ENCODE results near the gene PHLDB2. TPM values are rescaled to one million over a fixed set of nuclear protein-coding genes. Genes with fewer than 3 reads are reported as not detected.
A peak's percentile ranks its signal among the peaks of the same experiment; 100 is the strongest.

The PHLDB2 gene
- total and polyA plus RNA-seq, 2 of the 8 experiments (the other 6 are each of a cell fraction or from before 2014, with no cell fraction given), result 5.8 to 22.6 TPM

GRCh38 chr3:112000966-112001365, 141.9 kb downstream of the PHLDB2 start:
- Histone ChIP-seq H3K14ac (ENCODE audit: insufficient read length) (no peak overlapping the region), H3K27me3 (replicated peaks in 1 of 4; ENCODE audit: control insufficient read depth in 3 of 4, extremely low read depth in 1 of 4, insufficient read depth in 3 of 4, low read length in 3 of 4) (peaks cover 1 to 22% (median 9%) of the 10 kb centered on the region in 4 experiments; a peak in 4 of 7 replicates), H3K36me3 (ENCODE audit: control insufficient read depth in 2 of 4, insufficient read depth in 4 of 4, low read length in 3 of 4) (peaks cover 0 to 3% (median 1%) of the 10 kb centered on the region in 4 experiments; a peak in 3 of 8 replicates), H4K8ac (ENCODE audit: extremely low read depth, insufficient read depth, low read length) (no peak overlapping the region), H3K56ac (replicated peaks; ENCODE audit: insufficient read length, low read depth, low read length) (no peak overlapping the region), H3K4me2 (ENCODE audit: insufficient read depth in 1 of 2, low read depth in 2 of 2, low read length in 2 of 2) (peak overlapping the region; percentile 40 to 92; a peak in 3 of 4 replicates), H3K79me2 (ENCODE audit: control insufficient read depth in 1 of 2, insufficient read depth in 2 of 2, low read length in 2 of 2) (no peaks in the 10 kb centered on the region), H3K4me3 (ENCODE audit: extremely low read depth in 1 of 4, insufficient read depth in 2 of 4, low read depth in 3 of 4, low read length in 4 of 4) (peak overlapping the region in 1 of 4 experiments; percentile 70; a peak in 3 of 8 replicates), H2AK5ac (ENCODE audit: low read depth, low read length) (no peak overlapping the region), H2BK5ac (ENCODE audit: low read depth, low read length) (no peak overlapping the region), H2BK12ac (ENCODE audit: low read depth, low read length) (no peak overlapping the region), H3K4ac (replicated peaks; ENCODE audit: insufficient read length, low read depth, low read length) (no peak overlapping the region), H3K27ac (ENCODE audit: low read depth, low read length) (no peak overlapping the region), H3K18ac (ENCODE audit: extremely low read depth, low read length) (no peak overlapping the region), H4K91ac (replicated peaks; ENCODE audit: insufficient read length, low read length) (no peak overlapping the region), H3K9me3 (ENCODE audit: insufficient read depth in 2 of 2, low read depth in 1 of 2, low read length in 1 of 2) (no peaks in the 10 kb centered on the region), H2AFZ (ENCODE audit: low read length) (no peak overlapping the region), H4K20me1 (replicated peaks in 1 of 2; ENCODE audit: control insufficient read depth in 1 of 2, insufficient read depth in 2 of 2, low read length in 2 of 2) (peaks cover 3% of the 10 kb centered on the region in 2 experiments), H4K5ac (ENCODE audit: insufficient read length, low read depth, low read length) (no peak overlapping the region), H3K4me1 (replicated peaks in 1 of 4; ENCODE audit: control insufficient read depth in 3 of 4, insufficient read depth in 4 of 4, low read length in 3 of 4) (peaks cover 3 to 10% (median 6%) of the 10 kb centered on the region in 4 experiments; a peak in 5 of 7 replicates), H3K79me1 (ENCODE audit: low read depth, low read length) (no peaks in the 10 kb centered on the region), H2BK20ac (ENCODE audit: low read length) (no peak overlapping the region), H3K23ac (ENCODE audit: insufficient read length) (no peak overlapping the region), H2BK120ac (replicated peaks; ENCODE audit: low read depth, low read length) (no peak overlapping the region), H2BK15ac (ENCODE audit: low read length) (no peak overlapping the region), H3K23me2 (ENCODE audit: low read depth, low read length) (peaks cover 12% of the 10 kb centered on the region), H3K9ac (replicated peaks in 1 of 4; ENCODE audit: extremely low read depth in 1 of 4, low read depth in 3 of 4, low read length in 3 of 4) (no peak overlapping the region)
- no peak for FAIRE-seq
- TF ChIP-seq KDM1A (IDR thresholded peaks at IDR 0.05; ENCODE audit: borderline replicate concordance, low read length) (no peak), RBBP5 (IDR thresholded peaks at IDR 0.05; ENCODE audit: borderline replicate concordance, low read depth, low read length) (no peak), ASH2L (IDR thresholded peaks at IDR 0.05; ENCODE audit: low read length) (no peak), NRF1 (IDR thresholded peaks at IDR 0.05; ENCODE audit: low read depth, low read length) (no peak), EGR1 (IDR thresholded peaks at IDR 0.05; ENCODE audit: borderline replicate concordance, low read depth, low read length) (no peak), EZH2 (IDR thresholded peaks at IDR 0.05; ENCODE audit: low read depth, low read length, severe bottlenecking) (no peak), SUZ12 (IDR thresholded peaks at IDR 0.05; ENCODE audit: low read length) (no peak), CHD1 (IDR thresholded peaks at IDR 0.05; ENCODE audit: low read depth, low read length) (no peak), TAF1 (IDR thresholded peaks at IDR 0.05; ENCODE audit: low read depth, low read length) (no peak), JUND (IDR thresholded peaks at IDR 0.05; ENCODE audit: low read length) (no peak), HDAC6 (IDR thresholded peaks at IDR 0.05; ENCODE audit: low read depth, low read length) (no peak), RFX5 (IDR thresholded peaks at IDR 0.05; ENCODE audit: borderline replicate concordance, low read depth, low read length) (no peak), RXRA (IDR thresholded peaks at IDR 0.05; ENCODE audit: insufficient read depth, low read depth, low read length) (no peak), SRF (IDR thresholded peaks at IDR 0.05; ENCODE audit: low read depth, low read length) (no peak), CEBPB (IDR thresholded peaks at IDR 0.05; ENCODE audit: low read depth, low read length) (no peak)
- 41% methylated on average over 2 of the region's 2 CpGs; no CpG with 5 or more reads in 1 of the 2 experiments for WGBS, 2 experiments (ENCODE audit: extremely low coverage in 1 of 2, insufficient coverage in 1 of 2, insufficient read length in 1 of 2, insufficient replicate concordance in 2 of 2, low coverage in 1 of 2, low lambda C conversion rate in 2 of 2, missing lambda C conversion rate in 1 of 2)
- DNase-seq (ENCODE audit: low read depth in 1 of 2, low spot score in 2 of 2), result no peak
- CTCF ChIA-PET (ENCODE audit: partially characterized antibody), result interaction anchor here (1.2 to 21.3 kb wide), 7 partner anchors 11 to 332 kb away, joined by 3 to 384 read pairs (median 7); no protein-coding TSS in a partner anchor
- POLR2A ChIA-PET (ENCODE audit: partially characterized antibody), result interaction anchor here (1.0 to 4.1 kb wide), 2 partner anchors 12 to 283 kb away, joined by 3 to 22 read pairs; no protein-coding TSS in a partner anchor

Data from H1 (cell line).